Measurements from ENCODE around the gene FEZF2. TPM values are rescaled to one million over a fixed set of nuclear protein-coding genes. Genes with fewer than 3 reads are reported as not detected.

FEZF2 gene
- total RNA-seq, 1 donor: not detected

DNA sequence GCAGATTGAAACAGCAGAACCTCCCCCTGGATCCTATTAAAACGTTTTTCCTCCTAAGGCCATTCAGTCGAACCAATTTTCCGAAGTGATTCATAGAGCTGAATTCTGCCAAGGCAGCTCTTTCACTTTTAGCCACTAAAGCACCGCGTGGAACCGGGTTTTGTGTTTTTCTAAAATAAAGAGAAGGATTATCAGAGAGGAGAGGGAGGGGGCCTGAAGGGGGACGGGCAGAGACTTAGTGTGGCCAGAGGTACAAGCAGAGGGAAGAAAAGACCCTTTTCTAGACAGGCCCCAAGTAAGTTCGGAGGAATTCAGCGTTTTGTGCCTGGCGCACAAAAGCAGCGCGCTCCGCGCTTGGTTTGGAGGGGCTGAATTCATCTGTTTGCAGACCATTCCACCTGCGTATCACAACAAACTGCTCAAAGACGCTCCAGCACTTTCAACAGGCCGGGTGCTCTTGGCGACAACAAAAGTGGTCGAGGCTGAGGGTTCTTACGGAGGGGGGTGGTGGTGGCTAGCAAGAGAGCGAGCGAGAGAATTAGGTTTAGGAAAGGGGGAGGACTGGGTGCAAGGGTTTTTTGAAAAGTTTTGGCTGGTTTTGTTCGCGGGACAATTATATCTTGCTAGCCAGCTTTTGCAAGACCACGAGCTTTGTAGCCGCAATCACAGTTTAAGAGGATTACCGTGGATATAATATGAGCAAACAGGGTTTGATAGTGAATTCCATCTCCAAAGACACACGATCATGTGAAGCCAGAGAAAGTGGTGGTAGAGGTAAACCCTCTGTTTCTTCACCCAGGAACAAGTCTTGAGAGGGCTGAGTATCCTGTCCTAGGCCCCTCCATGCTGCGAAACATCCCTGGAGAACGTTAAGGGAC lies 1.2 kb upstream of the FEZF2 start:
- H3K9me3 ChIP-seq (ENCODE audit: low read depth, low read length): no peaks in the 10 kb centered on the region
- peak overlapping the region; percentile 82 for H3K4me2 ChIP-seq (ENCODE audit: insufficient read depth, low read length)
- TF ChIP-seq, protein P1, sequence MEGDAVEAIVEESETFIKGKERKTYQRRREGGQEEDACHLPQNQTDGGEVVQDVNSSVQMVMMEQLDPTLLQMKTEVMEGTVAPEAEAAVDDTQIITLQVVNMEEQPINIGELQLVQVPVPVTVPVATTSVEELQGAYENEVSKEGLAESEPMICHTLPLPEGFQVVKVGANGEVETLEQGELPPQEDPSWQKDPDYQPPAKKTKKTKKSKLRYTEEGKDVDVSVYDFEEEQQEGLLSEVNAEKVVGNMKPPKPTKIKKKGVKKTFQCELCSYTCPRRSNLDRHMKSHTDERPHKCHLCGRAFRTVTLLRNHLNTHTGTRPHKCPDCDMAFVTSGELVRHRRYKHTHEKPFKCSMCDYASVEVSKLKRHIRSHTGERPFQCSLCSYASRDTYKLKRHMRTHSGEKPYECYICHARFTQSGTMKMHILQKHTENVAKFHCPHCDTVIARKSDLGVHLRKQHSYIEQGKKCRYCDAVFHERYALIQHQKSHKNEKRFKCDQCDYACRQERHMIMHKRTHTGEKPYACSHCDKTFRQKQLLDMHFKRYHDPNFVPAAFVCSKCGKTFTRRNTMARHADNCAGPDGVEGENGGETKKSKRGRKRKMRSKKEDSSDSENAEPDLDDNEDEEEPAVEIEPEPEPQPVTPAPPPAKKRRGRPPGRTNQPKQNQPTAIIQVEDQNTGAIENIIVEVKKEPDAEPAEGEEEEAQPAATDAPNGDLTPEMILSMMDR (IDR thresholded peaks at IDR 0.05; ENCODE audit: extremely low read depth, low read depth, low read length): no peak
- peak overlapping the region; percentile 65 for H3K4me3 ChIP-seq (ENCODE audit: insufficient read depth, low read length)
- no peak overlapping the region for H3K27ac ChIP-seq (ENCODE audit: low read depth, low read length)
- no peaks in the 10 kb centered on the region for H3K79me2 ChIP-seq (ENCODE audit: insufficient read depth, low read length)
- H2AFZ ChIP-seq (ENCODE audit: low read length): no peak overlapping the region
- peak; percentile 96 for DNase-seq (ENCODE audit: insufficient read length, low spot score, missing footprints)
- H3K36me3 ChIP-seq (ENCODE audit: insufficient read depth, low read length): no peaks in the 10 kb centered on the region
- no peaks in the 10 kb centered on the region for H4K20me1 ChIP-seq (ENCODE audit: insufficient read depth, low read length)
- H3K4me1 ChIP-seq (ENCODE audit: insufficient read depth, low read length): no peaks in the 10 kb centered on the region
- H3K27me3 ChIP-seq (ENCODE audit: insufficient read depth, low read length): peaks cover 97% of the 10 kb centered on the region

DNA sequence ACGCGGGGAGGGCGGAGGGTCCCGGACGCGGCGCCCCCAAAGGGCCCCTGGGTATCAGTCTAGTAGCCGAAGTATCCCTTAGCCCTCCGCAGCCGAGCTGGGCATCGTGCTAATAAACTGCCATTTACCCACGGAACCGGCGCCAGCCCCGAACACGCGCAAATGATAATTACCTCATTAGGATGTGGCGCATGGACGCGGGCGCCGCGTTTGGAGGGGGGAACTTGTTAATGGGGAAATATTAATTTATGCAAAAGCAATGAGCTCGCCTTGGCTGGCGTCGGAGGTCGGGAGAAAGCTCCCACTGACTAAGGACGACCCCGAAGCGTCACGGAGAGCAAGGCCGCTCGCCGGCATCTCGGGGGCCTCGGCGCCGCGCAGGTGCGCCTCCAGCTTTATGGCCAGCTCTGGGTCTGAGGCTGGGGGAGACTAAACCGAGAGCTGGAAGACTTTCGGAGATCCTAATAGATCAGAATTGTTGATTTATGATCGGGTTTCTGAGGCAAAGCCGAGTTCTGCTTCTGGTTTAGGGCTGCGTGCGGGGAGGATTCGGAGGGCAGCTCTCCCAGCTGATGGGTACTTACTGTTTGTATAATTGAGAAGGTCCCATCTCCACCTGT lies 474 bp upstream of the FEZF2 start:
- Histone ChIP-seq H4K20me1 (ENCODE audit: insufficient read depth, low read length) (no peaks in the 10 kb centered on the region), H2AFZ (ENCODE audit: low read length) (no peak overlapping the region), H3K27me3 (ENCODE audit: insufficient read depth, low read length) (peaks cover 97% of the 10 kb centered on the region), H3K27ac (ENCODE audit: low read depth, low read length) (no peak overlapping the region), H3K79me2 (ENCODE audit: insufficient read depth, low read length) (no peaks in the 10 kb centered on the region), H3K4me2 (ENCODE audit: insufficient read depth, low read length) (peak overlapping the region; percentile 82), H3K9me3 (ENCODE audit: low read depth, low read length) (no peaks in the 10 kb centered on the region), H3K36me3 (ENCODE audit: insufficient read depth, low read length) (no peaks in the 10 kb centered on the region), H3K4me3 (ENCODE audit: insufficient read depth, low read length) (peak overlapping the region; percentile 65), H3K4me1 (ENCODE audit: insufficient read depth, low read length) (no peaks in the 10 kb centered on the region)
- TF ChIP-seq, protein P1 (IDR thresholded peaks at IDR 0.05; ENCODE audit: extremely low read depth, low read depth, low read length): no peak
- DNase-seq (ENCODE audit: insufficient read length, low spot score, missing footprints): no peak

DNA sequence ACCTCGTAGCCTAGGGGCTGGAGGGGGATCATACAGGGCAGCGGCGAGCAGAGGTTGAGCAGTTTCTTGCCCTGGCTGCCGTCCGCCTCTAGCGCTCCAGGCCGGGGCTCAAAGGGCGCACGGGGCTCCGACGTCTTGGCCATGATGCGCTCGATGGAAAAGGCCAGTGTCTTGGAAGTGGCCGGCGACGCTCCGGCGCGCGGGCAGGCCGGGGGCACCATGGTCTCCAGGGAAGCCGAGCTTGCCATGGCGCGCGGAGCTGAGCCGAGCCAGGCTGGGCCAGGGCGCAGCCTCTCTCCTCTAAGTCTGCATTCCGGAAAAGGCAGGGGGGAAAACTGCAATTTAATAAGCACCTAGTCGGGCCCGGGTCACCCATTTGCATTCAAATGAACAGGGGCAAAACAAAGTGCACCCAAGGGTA lies 719 bp downstream of the FEZF2 start:
- no peak overlapping the region for H3K4me2 ChIP-seq (ENCODE audit: insufficient read depth, low read length)
- no peaks in the 10 kb centered on the region for H3K36me3 ChIP-seq (ENCODE audit: insufficient read depth, low read length)
- no peaks in the 10 kb centered on the region for H3K9me3 ChIP-seq (ENCODE audit: low read depth, low read length)
- H3K4me1 ChIP-seq (ENCODE audit: insufficient read depth, low read length): no peaks in the 10 kb centered on the region
- no peak overlapping the region for H3K4me3 ChIP-seq (ENCODE audit: insufficient read depth, low read length)
- H3K79me2 ChIP-seq (ENCODE audit: insufficient read depth, low read length): no peaks in the 10 kb centered on the region
- TF ChIP-seq, protein P1 (IDR thresholded peaks at IDR 0.05; ENCODE audit: extremely low read depth, low read depth, low read length): no peak
- H2AFZ ChIP-seq (ENCODE audit: low read length): no peak overlapping the region
- peaks cover 98% of the 10 kb centered on the region for H3K27me3 ChIP-seq (ENCODE audit: insufficient read depth, low read length)
- no peak overlapping the region for H3K27ac ChIP-seq (ENCODE audit: low read depth, low read length)
- DNase-seq (ENCODE audit: insufficient read length, low spot score, missing footprints): no peak
- no peaks in the 10 kb centered on the region for H4K20me1 ChIP-seq (ENCODE audit: insufficient read depth, low read length)
